Upper lobe of left lung (tissue), 6 donors: ENCODE measurements around the gene GAK. TPM values are rescaled to one million over a fixed set of nuclear protein-coding genes. Genes with fewer than 3 reads are reported as not detected.

ENCODE experiments used
- ATAC-seq, 2 donors: fragments of 200-7000 bp; cut with Tn5 transposase; one replicate each; pipeline ENCODE4 v1.9.1; 2022; ENCODE audit warnings: mild to moderate bottlenecking in 2 of 2, moderate library complexity in 2 of 2; ENCODE audit not compliant: low FRiP score in 2 of 2
- DNase-seq, 2 donors: peaks; one replicate each; pipeline ENCODE4 v3.0.0-alpha.2; 2019 to 2020
- H3K27ac ChIP-seq, 4 donors: fragments of 200-600 bp; sonication (generic); one replicate each; pipeline ENCODE4 v1.5.1; 2016 to 2019
- H3K27me3 ChIP-seq, 4 donors: fragments of 200-600 bp; sonication (generic); one replicate each; pipeline ENCODE4 v1.5.1; 2017 to 2019
- H3K36me3 ChIP-seq, 4 donors: fragments of 200-600 bp; sonication (generic); one replicate each; pipeline ENCODE4 v1.5.1; 2016 to 2019
- H3K4me1 ChIP-seq, 4 donors: fragments of 200-600 bp; sonication (generic); one replicate each; pipeline ENCODE4 v1.5.1; 2018 to 2019
- H3K4me3 ChIP-seq, 4 donors: fragments of 200-600 bp; sonication (generic); one replicate each; pipeline ENCODE4 v1.5.1; 2017 to 2019; ENCODE audit warnings: mild to moderate bottlenecking in 2 of 4, moderate library complexity in 1 of 4
- H3K9me3 ChIP-seq, 4 donors: fragments of 200-600 bp; sonication (generic); one replicate each; pipeline ENCODE4 v1.5.1; 2018 to 2019
- CTCF ChIP-seq, 6 experiments: fragments of 450-650 bp in 4 of 6; fragments of 200-600 bp in 2 of 6; sonication (generic) in 2 of 6; IDR thresholded peaks; one replicate each; pipeline ENCODE4 v1.5.1; 2016 to 2019; ENCODE audit warnings: antibody characterized with exemption in 6 of 6
- EP300 ChIP-seq, 4 donors: sonication (generic); formaldehyde crosslinking; IDR thresholded peaks; one replicate each; pipeline ENCODE4 v1.5.1; 2017; ENCODE audit warnings: antibody characterized with exemption in 4 of 4, control low read depth in 2 of 4
- POLR2A ChIP-seq, 4 donors: fragments of 450-650 bp; IDR thresholded peaks; one replicate each; pipeline ENCODE4 v1.5.1; 2016 to 2017; ENCODE audit warnings: antibody characterized with exemption in 4 of 4, mild to moderate bottlenecking in 2 of 4
- POLR2AphosphoS5 ChIP-seq, 2 donors: sonication (generic); formaldehyde crosslinking; IDR thresholded peaks; one replicate each; pipeline ENCODE4 v1.5.1; 2017; ENCODE audit warnings: antibody characterized with exemption in 2 of 2
- WGBS, 2 donors: methylation state at CpG; one replicate each; pipeline ENCODE4 v1.1.5; 2017 to 2018; 5-methylcytosine and 5-hydroxymethylcytosine counted together
- total RNA-seq, 6 donors: library from RNA; depleted of rRNA in 4 of 6; stranded (reverse); fragments of >200 nt in 4 of 6; gene quantifications; one replicate each; pipeline versions ENCODE4 v1.1.0 to v1.2.1, GENCODE V29; 2016 to 2021
- donor health status: DM: no; HTN: no; CAD: no; lungs with moderate emphysema.
- donor health status: DM: no; HTN: yes; CAD: no; lungs with severe emphysema.

GAK gene
- total RNA-seq, 6 donors from 2014 or later: 116 to 380 (median 154) TPM

DNA sequence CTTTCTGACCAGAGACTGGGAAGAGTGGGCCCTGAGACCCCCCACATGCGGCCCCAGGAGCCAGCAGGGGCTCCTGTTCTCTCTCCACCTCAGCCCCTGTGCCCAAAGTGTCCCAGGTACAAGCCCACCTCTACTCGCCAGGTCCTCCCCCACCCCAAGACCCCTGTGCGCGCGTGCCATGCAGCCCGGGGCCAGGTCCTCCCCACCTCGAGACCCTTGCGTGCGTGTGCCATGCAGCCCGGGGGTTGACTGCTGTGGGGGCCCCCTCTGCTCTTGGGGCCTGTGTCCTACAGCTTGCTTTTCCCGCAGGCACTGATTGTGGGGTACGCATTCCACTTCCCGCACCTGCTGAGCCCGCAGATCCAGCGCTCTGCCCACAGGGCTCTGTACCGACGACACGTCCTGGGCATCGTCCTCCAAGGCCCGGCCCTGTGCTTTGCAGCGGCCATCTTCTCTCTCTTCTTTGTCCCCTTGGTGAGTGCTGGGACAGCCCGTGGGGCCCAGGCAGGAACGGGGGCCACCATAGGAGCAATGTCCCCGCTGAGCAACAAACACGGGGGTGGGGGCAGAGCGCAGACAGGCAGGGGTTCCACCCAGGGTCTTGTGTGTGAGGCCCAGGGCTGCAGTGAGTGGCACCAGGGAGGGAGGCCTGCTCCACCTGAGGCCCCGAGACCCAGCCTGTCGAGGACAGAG is 20.9 kb upstream of the GAK start:
- Histone ChIP-seq H3K27me3 (no peaks in the 10 kb centered on the region), H3K4me1 (no peaks in the 10 kb centered on the region), H3K9me3 (no peaks in the 10 kb centered on the region), H3K4me3 (no peak overlapping the region), H3K36me3 (peaks cover 0 to 56% (median 28%) of the 10 kb centered on the region in 4 donors), H3K27ac (no peak overlapping the region)
- 94 to 97% methylated on average over 14 to 27 of the region's 28 CpGs for WGBS, 2 donors
- no peak for TF ChIP-seq POLR2A (IDR thresholded peaks at IDR 0.05)
- no peak for TF ChIP-seq POLR2AphosphoS5 (IDR thresholded peaks at IDR 0.05)
- TF ChIP-seq CTCF (IDR thresholded peaks at IDR 0.05): no peak
- no peak for TF ChIP-seq EP300 (IDR thresholded peaks at IDR 0.05)
- ATAC-seq (no peak), DNase-seq (peak; percentile 16 to 64)

GRCh38 chr4:951594-952468 is 19.7 kb upstream of the GAK start:
- WGBS, 2 donors: 91 to 94% methylated on average over 12 to 23 of the region's 23 CpGs
- Histone ChIP-seq H3K9me3 (no peaks in the 10 kb centered on the region), H3K27ac (no peak overlapping the region), H3K4me1 (no peaks in the 10 kb centered on the region), H3K36me3 (peaks cover 0 to 46% (median 22%) of the 10 kb centered on the region in 4 donors), H3K4me3 (no peak overlapping the region), H3K27me3 (no peaks in the 10 kb centered on the region)
- peak; percentile 12 to 60 for DNase-seq
- ATAC-seq: no peak
- TF ChIP-seq EP300 (IDR thresholded peaks at IDR 0.05): no peak
- TF ChIP-seq POLR2A (IDR thresholded peaks at IDR 0.05): no peak
- TF ChIP-seq CTCF (IDR thresholded peaks at IDR 0.05): no peak
- TF ChIP-seq POLR2AphosphoS5 (IDR thresholded peaks at IDR 0.05): no peak

DNA sequence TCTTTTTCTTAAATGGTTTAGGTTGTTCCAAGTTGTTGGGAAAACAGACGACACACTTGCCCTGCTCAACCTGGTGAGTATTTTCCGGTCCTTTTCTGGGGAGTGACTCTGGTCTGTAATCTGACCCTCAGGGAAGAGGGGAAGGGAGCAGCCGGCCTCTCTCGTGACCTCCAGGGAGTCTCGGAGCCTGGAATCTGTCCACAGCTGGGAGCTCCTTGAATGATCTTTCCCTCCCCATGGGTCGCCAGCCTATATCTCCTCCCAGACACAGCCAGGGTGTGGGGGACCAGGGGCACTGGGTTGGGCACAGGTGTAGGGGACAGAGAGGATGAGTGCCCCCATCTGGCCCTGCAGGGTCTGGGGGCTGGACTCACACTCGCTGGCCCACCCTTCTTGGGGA is 19.1 kb upstream of the GAK start:
- TF ChIP-seq POLR2AphosphoS5 (IDR thresholded peaks at IDR 0.05) (no peak), POLR2A (IDR thresholded peaks at IDR 0.05) (no peak), EP300 (IDR thresholded peaks at IDR 0.05) (no peak), CTCF (IDR thresholded peaks at IDR 0.05) (no peak)
- peaks cover 0 to under 1% (median under 1%) of the 10 kb centered on the region in 4 donors for H3K4me1 ChIP-seq
- no peak overlapping the region for H3K27ac ChIP-seq
- no peaks in the 10 kb centered on the region for H3K27me3 ChIP-seq
- H3K4me3 ChIP-seq: no peak overlapping the region
- DNase-seq (no peak), ATAC-seq (no peak)
- peaks cover 0 to 42% (median 21%) of the 10 kb centered on the region in 4 donors for H3K36me3 ChIP-seq
- no peaks in the 10 kb centered on the region for H3K9me3 ChIP-seq
- 87 to 93% methylated on average over 7 of the region's 7 CpGs for WGBS, 2 donors

GRCh38 chr4:950136-951020 is 18.3 kb upstream of the GAK start:
- Histone ChIP-seq H3K36me3 (peaks cover 0 to 35% (median 17%) of the 10 kb centered on the region in 4 donors), H3K9me3 (no peaks in the 10 kb centered on the region), H3K27ac (no peak overlapping the region), H3K4me1 (peaks cover 0 to 8% (median 5%) of the 10 kb centered on the region in 4 donors), H3K27me3 (no peaks in the 10 kb centered on the region), H3K4me3 (no peak overlapping the region)
- no peak for TF ChIP-seq CTCF (IDR thresholded peaks at IDR 0.05)
- no peak for TF ChIP-seq POLR2A (IDR thresholded peaks at IDR 0.05)
- TF ChIP-seq POLR2AphosphoS5 (IDR thresholded peaks at IDR 0.05): no peak
- TF ChIP-seq EP300 (IDR thresholded peaks at IDR 0.05): no peak
- ATAC-seq (no peak), DNase-seq (peak in 1 of 2 donors; percentile 68)
- WGBS, 2 donors: 90% methylated on average over 20 to 30 of the region's 30 CpGs
